D721Med (cell line): Measurements from ENCODE around the gene MTERF4.

Source experiments
- DNase-seq: peaks from one replicate; pipeline ENCODE4 v3.0.0; 2011; ENCODE audit warnings: low spot score; ENCODE audit not compliant: insufficient read length
- FAIRE-seq: peaks from 2 replicates; lab custom pipeline; 2011; peaks lifted over from hg19 to GRCh38; lab: Jason Lieb, UNC
- CTCF ChIP-seq: IDR thresholded peaks from 2 replicates; pipeline ENCODE4 v1.5.1; 2012; ENCODE audit warnings: mild to moderate bottlenecking, control low read depth; ENCODE audit not compliant: insufficient read depth; ENCODE audit errors: missing control alignments

MTERF4 gene

GRCh38 chr2:241147336-241147735, 45.2 kb upstream of the MTERF4 start:
- no peak for TF ChIP-seq CTCF
- DNase-seq = no peak
- FAIRE-seq = no peak

GRCh38 chr2:241146286-241146685, 44.2 kb upstream of the MTERF4 start:
- no peak for TF ChIP-seq CTCF
- no peak for DNase-seq
- no peak for FAIRE-seq

GRCh38 chr2:241142593-241142992, 40.5 kb upstream of the MTERF4 start:
- no peak for TF ChIP-seq CTCF
- DNase-seq (no peak), FAIRE-seq (no peak)

GRCh38 chr2:241142063-241142462, 40.0 kb upstream of the MTERF4 start:
- no peak for TF ChIP-seq CTCF
- no peak for DNase-seq
- FAIRE-seq = no peak

GRCh38 chr2:241141214-241141770, 39.2 kb upstream of the MTERF4 start:
- FAIRE-seq = no peak
- TF ChIP-seq CTCF = no peak

GRCh38 chr2:241140445-241140840, 38.4 kb upstream of the MTERF4 start:
- TF ChIP-seq CTCF = no peak
- DNase-seq (no peak), FAIRE-seq (no peak)

More at GRCh38 chr2:241141214-241141770, 39.2 kb upstream of the MTERF4 start:
- DNase-seq = no peak

- FAIRE-seq (no peak), DNase-seq (no peak)
- no peak for TF ChIP-seq CTCF
Observed at GRCh38 chr2:241139531-241140444, 37.7 kb upstream of the MTERF4 start.
